GM12892 (cell line): ENCODE results near the gene JAG2.

ENCODE experiments used
- DNase-seq: peaks from one replicate; pipeline ENCODE4 v3.0.0; 2011; ENCODE audit not compliant: insufficient read length
- FAIRE-seq: peaks from 2 replicates; lab custom pipeline; 2011; peaks lifted over from hg19 to GRCh38; lab: Jason Lieb, UNC
- POLR2A ChIP-seq: IDR thresholded peaks from 2 replicates; pipeline ENCODE4 v1.6.1; 2011; ENCODE audit warnings: low read depth, low read length, control low read depth
- POLR2AphosphoS5 ChIP-seq: IDR thresholded peaks from 2 replicates; pipeline ENCODE4 v1.6.1; 2011; ENCODE audit warnings: low read depth, low read length, control low read depth
- TAF1 ChIP-seq: IDR thresholded peaks from 2 replicates; pipeline ENCODE4 v1.6.1; 2011; ENCODE audit warnings: low read depth, mild to moderate bottlenecking, control low read depth, low read length, borderline replicate concordance

Gene JAG2

GRCh38 chr14:105144666-105145380, 23.8 kb downstream of the JAG2 start:
- no peak for DNase-seq
- no peak for FAIRE-seq
- TF ChIP-seq TAF1 (no peak), POLR2AphosphoS5 (no peak), POLR2A (no peak)

GRCh38 chr14:105144026-105144665, 24.4 kb downstream of the JAG2 start:
- TF ChIP-seq POLR2AphosphoS5 (no peak), POLR2A (no peak), TAF1 (no peak)
- FAIRE-seq (no peak), DNase-seq (no peak)

- FAIRE-seq, result no peak
- DNase-seq, result no peak
- TF ChIP-seq TAF1 (no peak), POLR2AphosphoS5 (no peak), POLR2A (no peak)
Observed at GRCh38 chr14:105143451-105144025, 25.0 kb downstream of the JAG2 start.

- FAIRE-seq (no peak), DNase-seq (no peak)
- no peak for TF ChIP-seq POLR2AphosphoS5
- no peak for TF ChIP-seq POLR2A
- TF ChIP-seq TAF1, result no peak
Observed at GRCh38 chr14:105142651-105143450, 25.7 kb downstream of the JAG2 start.

- no peak for DNase-seq
- TF ChIP-seq TAF1 (no peak), POLR2AphosphoS5 (no peak), POLR2A (no peak)
- FAIRE-seq, result no peak
Observed at GRCh38 chr14:105141486-105142281, 26.9 kb downstream of the JAG2 start.

- no peak for DNase-seq
- TF ChIP-seq TAF1, result no peak
- no peak for TF ChIP-seq POLR2A
- TF ChIP-seq POLR2AphosphoS5, result no peak
- FAIRE-seq, result no peak
Observed at GRCh38 chr14:105141026-105141425, 27.6 kb downstream of the JAG2 start.

GRCh38 chr14:105140581-105140980, 28.0 kb downstream of the JAG2 start:
- FAIRE-seq (no peak), DNase-seq (no peak)
- TF ChIP-seq POLR2A, result no peak
- no peak for TF ChIP-seq TAF1
- no peak for TF ChIP-seq POLR2AphosphoS5

- FAIRE-seq (no peak), DNase-seq (no peak)
- TF ChIP-seq POLR2AphosphoS5, result no peak
- TF ChIP-seq TAF1, result no peak
- no peak for TF ChIP-seq POLR2A
Observed at GRCh38 chr14:105139831-105140239, 28.7 kb downstream of the JAG2 start.

- TF ChIP-seq TAF1 (no peak), POLR2AphosphoS5 (no peak), POLR2A (no peak)
- no peak for FAIRE-seq
Observed at GRCh38 chr14:105139212-105139825, 29.3 kb downstream of the JAG2 start.

GRCh38 chr14:105138551-105139111, 29.9 kb downstream of the JAG2 start:
- TF ChIP-seq POLR2AphosphoS5 (no peak), TAF1 (no peak), POLR2A (no peak)
- FAIRE-seq (no peak), DNase-seq (no peak)

More at GRCh38 chr14:105139212-105139825, 29.3 kb downstream of the JAG2 start:
- DNase-seq, result no peak
